IPS-NIHi11 (cell line): ENCODE results near the gene REXO5.

ENCODE experiments used
- DNase-seq: peaks from one replicate; pipeline ENCODE4 v3.0.0; 2012; ENCODE audit warnings: mixed read lengths, low spot score

The REXO5 gene

GRCh38 chr16:20871941-20872815 is 65.9 kb downstream of the REXO5 start:
- no peak for DNase-seq

- DNase-seq = no peak
Measured at GRCh38 chr16:20873331-20873730, 67.0 kb downstream of the REXO5 start.

- no peak for DNase-seq
Measured at GRCh38 chr16:20874088-20874581, 67.8 kb downstream of the REXO5 start.

GRCh38 chr16:20875355-20875650 is 69.0 kb downstream of the REXO5 start:
- DNase-seq = no peak

- no peak for DNase-seq
Measured at GRCh38 chr16:20878682-20879147, 72.4 kb downstream of the REXO5 start.

- no peak for DNase-seq
Measured at GRCh38 chr16:20879175-20880040, 73.1 kb downstream of the REXO5 start.

- no peak for DNase-seq
Measured at GRCh38 chr16:20880867-20881502, 74.7 kb downstream of the REXO5 start.

- DNase-seq = no peak
Measured at GRCh38 chr16:20881503-20881878, 75.2 kb downstream of the REXO5 start.

GRCh38 chr16:20883554-20884239 is 77.4 kb downstream of the REXO5 start:
- no peak for DNase-seq

GRCh38 chr16:20884240-20884556 is 77.9 kb downstream of the REXO5 start:
- DNase-seq = no peak

GRCh38 chr16:20886320-20886719 is 80.0 kb downstream of the REXO5 start:
- DNase-seq = no peak

GRCh38 chr16:20887207-20887606 is 80.9 kb downstream of the REXO5 start:
- DNase-seq = no peak

GRCh38 chr16:20889625-20890275 is 83.4 kb downstream of the REXO5 start:
- no peak for DNase-seq

- DNase-seq = no peak
Measured at GRCh38 chr16:20894388-20894787, 88.1 kb downstream of the REXO5 start.

- DNase-seq = no peak
Measured at GRCh38 chr16:20897253-20897897, 91.0 kb downstream of the REXO5 start.

- DNase-seq = no peak
Measured at GRCh38 chr16:20897922-20898321, 91.6 kb downstream of the REXO5 start.

GRCh38 chr16:20899071-20899470 is 92.7 kb downstream of the REXO5 start:
- DNase-seq = no peak
